ENCODE measurements around the gene GP1BB. TPM values are rescaled to one million over a fixed set of nuclear protein-coding genes. Genes with fewer than 3 reads are reported as not detected.

GP1BB gene
- total RNA-seq, 1 experiment from 2014 or later: 1.6 TPM

DNA sequence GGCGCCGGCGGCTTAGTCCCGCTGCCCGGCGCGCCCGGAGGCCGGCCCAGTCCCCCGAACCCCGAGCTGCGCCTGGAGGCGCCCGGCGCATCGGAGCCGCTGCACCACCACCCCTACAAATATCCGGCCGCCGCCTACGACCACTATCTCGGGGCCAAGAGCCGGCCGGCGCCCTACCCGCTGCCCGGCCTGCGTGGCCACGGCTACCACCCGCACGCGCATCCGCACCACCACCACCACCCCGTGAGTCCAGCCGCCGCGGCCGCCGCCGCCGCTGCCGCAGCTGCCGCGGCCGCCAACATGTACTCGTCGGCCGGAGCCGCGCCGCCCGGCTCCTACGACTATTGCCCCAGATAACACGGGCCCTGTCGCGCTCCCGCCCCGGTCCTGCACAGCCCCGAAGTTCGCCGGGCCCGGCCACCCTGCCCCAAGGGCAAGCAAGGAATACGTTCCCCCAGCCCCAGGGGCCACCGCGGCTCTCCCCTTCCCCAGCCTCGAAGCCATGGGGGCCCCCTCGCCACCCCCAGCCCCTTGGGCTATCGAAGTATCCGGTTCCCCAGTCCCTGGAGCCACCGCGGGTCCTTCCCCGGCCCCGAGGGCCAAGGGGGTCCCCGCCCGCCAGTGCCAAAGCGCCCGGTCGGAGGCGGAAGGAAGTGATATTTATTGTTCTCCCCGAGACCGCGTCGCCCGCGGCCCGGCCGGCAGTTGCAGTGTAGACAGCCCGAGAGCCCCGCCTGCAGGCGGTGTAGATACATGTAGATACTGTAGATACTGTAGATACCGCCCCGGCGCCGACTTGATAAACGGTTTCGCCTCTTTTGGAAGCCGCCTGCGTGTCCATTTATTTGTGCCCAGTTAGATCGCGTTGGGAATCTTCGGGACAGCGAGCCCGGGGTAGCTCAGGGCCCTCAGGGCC is 43.4 kb downstream of the GP1BB start:
- in situ Hi-C loops (cut with HindIII; ENCODE audit: low pct_unique_long_range_greater_than_20kb, low sequenced_read_pairs): no loop called here
- DNase-seq (ENCODE audit: low read depth, low spot score): no peak

DNA sequence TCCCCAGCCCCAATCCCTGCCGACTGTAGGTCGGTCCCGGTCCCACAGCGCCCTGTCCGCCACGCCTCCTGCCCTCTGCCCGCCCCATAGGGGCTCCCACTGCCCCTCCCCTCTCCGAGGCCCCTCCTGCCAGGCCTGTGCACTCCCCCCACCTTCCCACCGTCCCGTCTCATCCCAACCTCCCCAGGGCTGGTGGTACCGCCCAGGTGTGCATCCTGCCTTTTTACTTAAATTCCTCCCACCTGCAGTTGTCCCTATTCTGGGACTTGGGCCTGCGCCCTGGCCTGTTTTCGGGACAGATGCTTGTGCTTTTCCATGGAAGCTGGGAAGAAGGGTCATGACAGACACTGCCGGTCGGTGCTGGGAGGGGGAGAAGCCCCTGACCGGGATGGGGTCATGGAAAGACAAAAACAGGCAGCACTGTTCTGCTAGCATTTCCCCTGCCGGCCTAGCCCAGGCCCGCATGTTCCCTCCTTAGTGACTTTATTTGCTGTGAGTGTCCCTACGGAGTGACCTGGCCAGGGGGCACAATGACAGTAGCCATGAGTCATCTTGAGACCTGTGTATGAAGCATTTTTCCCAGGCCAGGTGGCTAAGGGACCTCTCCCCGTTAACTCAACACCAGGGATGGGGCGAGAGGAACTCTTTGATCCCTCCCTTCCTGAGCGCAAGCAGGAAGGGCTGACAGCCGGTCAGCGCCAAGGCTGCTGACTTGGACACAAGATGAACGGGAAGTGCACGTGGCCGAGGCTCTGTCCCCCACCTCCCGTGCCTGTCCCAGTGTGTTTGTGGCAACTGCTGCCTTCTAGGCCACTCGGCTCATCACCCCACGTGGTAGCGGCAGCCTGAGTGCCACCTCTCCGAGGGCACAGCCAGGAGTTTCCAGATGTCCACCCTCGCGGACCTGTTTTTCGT is 44.3 kb downstream of the GP1BB start:
- no peak for DNase-seq (ENCODE audit: low read depth, low spot score)
- in situ Hi-C loops (cut with HindIII; ENCODE audit: low pct_unique_long_range_greater_than_20kb, low sequenced_read_pairs): no loop called here

DNA sequence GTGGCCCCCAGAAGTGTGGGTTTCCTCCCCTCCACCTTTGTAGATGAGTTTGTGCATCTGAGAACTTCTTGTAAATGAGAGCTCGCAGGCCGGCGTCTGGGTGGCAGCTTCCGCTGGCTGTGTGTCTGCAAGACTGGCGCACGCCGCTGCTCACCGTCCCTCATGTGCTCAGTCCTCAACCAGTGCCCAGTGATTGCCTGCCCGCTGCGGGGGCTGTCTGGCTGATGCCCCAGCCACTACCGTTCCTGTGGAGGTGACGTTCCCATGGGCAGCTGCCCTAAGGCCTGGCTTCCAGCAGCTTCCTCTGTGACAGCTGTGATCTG is 46.0 kb downstream of the GP1BB start:
- in situ Hi-C loops (cut with HindIII; ENCODE audit: low pct_unique_long_range_greater_than_20kb, low sequenced_read_pairs): no loop called here
- DNase-seq (ENCODE audit: low read depth, low spot score): no peak

DNA sequence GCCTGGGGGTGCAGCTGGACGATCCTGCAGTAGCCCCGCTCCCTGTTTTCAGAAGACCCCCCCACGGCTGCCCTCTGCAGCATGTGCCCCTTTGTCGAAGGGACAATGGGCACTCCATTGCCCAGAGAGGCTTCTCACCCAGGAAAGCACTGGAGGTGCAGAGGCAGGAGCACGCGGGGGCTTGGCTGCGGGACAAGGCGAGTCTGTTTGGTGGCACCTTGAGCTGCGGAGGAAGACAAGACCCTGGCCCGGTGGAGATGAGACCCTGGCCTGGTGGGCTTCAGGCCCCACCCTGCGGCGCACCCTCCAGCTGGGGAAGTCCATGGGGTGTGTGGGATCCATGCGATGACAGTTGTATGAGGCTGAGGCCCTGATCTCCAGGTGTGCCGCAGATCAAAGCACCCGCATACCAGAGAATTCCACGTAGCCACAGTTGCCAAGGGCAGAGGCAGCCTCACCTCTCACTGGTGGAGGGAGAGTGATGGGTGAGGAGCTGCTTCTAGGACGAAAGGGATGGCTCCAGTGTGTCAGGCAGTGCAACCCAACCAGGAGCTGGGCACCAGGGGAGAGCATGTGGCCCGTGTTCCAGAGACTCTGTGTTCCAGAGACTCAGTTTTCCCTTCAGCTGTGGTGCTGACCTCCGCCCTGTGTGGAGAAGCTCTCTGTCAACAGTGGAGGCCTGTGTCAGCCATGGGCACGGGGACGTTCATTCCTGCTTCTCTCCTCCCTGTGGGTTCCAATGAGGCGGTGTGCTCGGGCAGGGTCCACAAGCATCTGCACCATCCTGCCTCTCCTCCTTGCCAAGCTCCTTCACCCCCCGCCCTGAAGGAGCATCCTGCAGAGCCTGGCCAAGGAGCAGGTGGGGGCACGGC is 47.2 kb downstream of the GP1BB start:
- no peak for DNase-seq (ENCODE audit: low read depth, low spot score)
- in situ Hi-C loops (cut with HindIII; ENCODE audit: low pct_unique_long_range_greater_than_20kb, low sequenced_read_pairs): no loop called here

DNA sequence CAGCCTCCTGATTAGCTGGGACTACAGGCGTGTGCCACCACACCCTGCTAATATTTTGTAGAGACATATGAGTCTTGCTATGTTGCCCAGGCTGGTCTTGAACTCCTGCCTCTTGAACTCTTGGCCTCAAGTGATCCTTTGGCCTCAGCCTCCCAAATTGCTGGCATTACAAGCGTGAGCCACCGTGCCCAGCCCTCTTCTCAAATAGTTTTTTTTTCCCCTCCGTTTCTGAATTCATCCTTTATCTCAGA is 49.0 kb downstream of the GP1BB start:
- in situ Hi-C loops (cut with HindIII; ENCODE audit: low pct_unique_long_range_greater_than_20kb, low sequenced_read_pairs): no loop called here
- DNase-seq (ENCODE audit: low read depth, low spot score): no peak

DNA sequence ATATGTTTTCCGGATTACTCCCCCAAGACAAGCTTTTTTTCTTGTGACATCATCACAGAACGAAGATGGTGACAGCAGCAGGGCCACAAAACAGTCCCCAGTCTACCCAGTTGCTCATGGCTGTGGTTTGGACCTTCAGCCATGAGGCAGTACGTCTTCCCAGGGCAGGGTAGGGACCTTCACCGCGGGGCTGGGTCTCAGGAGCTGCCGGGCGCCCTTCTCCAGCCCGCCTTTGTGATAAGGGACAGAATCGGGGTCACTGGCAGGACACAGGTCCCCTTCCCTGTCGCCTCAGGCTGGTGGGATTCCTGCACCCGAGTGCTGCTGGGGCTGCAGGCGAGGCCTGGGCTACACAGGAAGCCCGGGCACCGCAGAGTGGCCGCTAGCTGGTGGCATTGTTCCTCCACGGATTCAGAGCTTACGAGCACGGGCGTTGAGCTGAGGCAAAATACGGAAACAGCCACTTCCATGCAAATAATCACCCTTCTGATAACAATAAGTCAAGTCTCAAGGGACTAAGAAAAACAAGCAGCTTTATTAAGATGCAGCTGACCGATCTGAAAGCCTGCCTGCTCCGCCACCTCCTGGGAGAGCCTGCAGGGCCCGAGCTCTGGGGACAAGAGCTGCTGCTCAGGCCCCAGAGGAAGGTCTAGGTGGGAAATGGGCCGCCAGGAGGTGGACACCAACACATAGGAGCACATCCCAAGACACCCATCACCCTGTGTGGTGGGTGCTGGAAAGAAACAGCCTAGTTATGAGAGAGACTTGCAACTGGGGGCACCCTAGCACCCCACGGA is 49.5 kb downstream of the GP1BB start:
- in situ Hi-C loops (cut with HindIII; ENCODE audit: low pct_unique_long_range_greater_than_20kb, low sequenced_read_pairs): no loop called here
- no peak for DNase-seq (ENCODE audit: low read depth, low spot score)

DNA sequence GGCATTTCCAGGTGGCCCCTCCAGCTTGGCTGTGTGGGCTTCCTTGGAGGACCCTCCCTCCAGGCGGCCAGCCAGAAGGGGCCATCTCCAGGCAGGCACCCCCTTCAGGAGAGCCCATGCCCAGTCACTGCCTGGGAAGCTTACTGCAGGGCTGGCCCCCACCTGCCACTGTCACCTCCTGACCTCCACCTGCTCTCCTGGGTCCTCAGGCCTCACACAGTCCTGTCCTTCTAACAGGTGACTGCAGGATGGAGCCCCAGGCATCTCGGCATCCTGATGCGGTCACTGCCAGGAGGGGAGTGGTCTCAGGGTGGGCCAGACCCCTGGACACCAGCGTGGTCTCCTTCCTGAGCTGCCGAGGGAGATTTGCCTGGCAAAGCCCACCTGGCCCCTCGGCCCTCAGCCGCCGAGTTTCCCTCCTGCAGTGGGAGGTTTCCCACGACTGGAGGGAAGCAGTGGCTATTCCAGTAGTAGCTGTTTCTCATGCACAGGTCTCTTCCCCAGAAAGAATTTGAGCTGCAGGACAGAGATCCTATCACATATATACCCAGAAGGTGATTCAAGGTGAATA is 50.2 kb downstream of the GP1BB start:
- in situ Hi-C loops (cut with HindIII; ENCODE audit: low pct_unique_long_range_greater_than_20kb, low sequenced_read_pairs): no loop called here
- DNase-seq (ENCODE audit: low read depth, low spot score): no peak

Other genes starting within 250 kb of the GP1BB start
- gene UFD1, start 244.3 kb upstream of the GP1BB start, total RNA-seq (2014; rRNA removed; shearing (Covaris generic)): 114 and 119 TPM in 2 replicates
- gene CDC45, start 243.6 kb upstream of the GP1BB start, total RNA-seq (2014; rRNA removed; shearing (Covaris generic)): 36.5 and 44.2 TPM in 2 replicates
- not detected in 2 replicates for gene CLDN5, start 199.1 kb upstream of the GP1BB start, total RNA-seq (2014; rRNA removed; shearing (Covaris generic))
- 13.8 and 16.3 TPM in 2 replicates for gene SEPTIN5, start 9.0 kb upstream of the GP1BB start, total RNA-seq (2014; rRNA removed; shearing (Covaris generic))
- gene TBX1, start 37.2 kb downstream of the GP1BB start, total RNA-seq (2014; rRNA removed; shearing (Covaris generic)): 0.08 TPM in 1 of 2 replicates, not detected in the other
- 6.2 and 8.7 TPM in 2 replicates for gene GNB1L, start 131.3 kb downstream of the GP1BB start, total RNA-seq (2014; rRNA removed; shearing (Covaris generic))
- 7.1 and 10.6 TPM in 2 replicates for gene RTL10, start 131.3 kb downstream of the GP1BB start, total RNA-seq (2014; rRNA removed; shearing (Covaris generic))
- 156 and 172 TPM in 2 replicates for gene COMT, start 218.2 kb downstream of the GP1BB start, total RNA-seq (2014; rRNA removed; shearing (Covaris generic))
- 24.7 and 25.8 TPM in 2 replicates for gene TXNRD2, start 218.3 kb downstream of the GP1BB start, total RNA-seq (2014; rRNA removed; shearing (Covaris generic))

All from SK-MEL-5 (cell line).